ENCODE data around the gene OLFML3. TPM values are rescaled to one million over a fixed set of nuclear protein-coding genes. Genes with fewer than 3 reads are reported as not detected.
A peak's percentile ranks its signal among the peaks of the same experiment; 100 is the strongest.
"Not testable (repeated sequence)": the region's sequence is repeated elsewhere in the genome, so short reads cannot be mapped to it uniquely, and the experiment has no call there.

OLFML3 gene
- total RNA-seq, 1 donor from 2014 or later = 1.6 TPM

- TF ChIP-seq CTCF (IDR thresholded peaks at IDR 0.05; ENCODE audit: insufficient read depth, low read length, severe bottlenecking) = no peak
- Histone ChIP-seq H3K4me3 (ENCODE audit: low read depth, low read length) (no peak overlapping the region), H3K27me3 (ENCODE audit: control insufficient read depth, insufficient read depth, low read length) (no peaks in the 10 kb centered on the region), H3K36me3 (ENCODE audit: control insufficient read depth, insufficient read depth, low read length) (no peaks in the 10 kb centered on the region)
- DNase-seq (ENCODE audit: low read depth) (peak; percentile 56), FAIRE-seq (no peak)
Measured at GRCh38 chr1:114009393-114009792, 30.1 kb downstream of the OLFML3 start.

- no peak for DNase-seq (ENCODE audit: low read depth)
- no peak for FAIRE-seq
- Histone ChIP-seq H3K27me3 (ENCODE audit: control insufficient read depth, insufficient read depth, low read length) (no peaks in the 10 kb centered on the region), H3K4me3 (ENCODE audit: low read depth, low read length) (no peak overlapping the region), H3K36me3 (ENCODE audit: control insufficient read depth, insufficient read depth, low read length) (no peaks in the 10 kb centered on the region)
- TF ChIP-seq CTCF (IDR thresholded peaks at IDR 0.05; ENCODE audit: insufficient read depth, low read length, severe bottlenecking) = no peak
Measured at GRCh38 chr1:114010433-114011184, 31.3 kb downstream of the OLFML3 start.

GRCh38 chr1:114011796-114012195, 32.5 kb downstream of the OLFML3 start:
- no peak for TF ChIP-seq CTCF (IDR thresholded peaks at IDR 0.05; ENCODE audit: insufficient read depth, low read length, severe bottlenecking)
- Histone ChIP-seq H3K27me3 (ENCODE audit: control insufficient read depth, insufficient read depth, low read length) (no peaks in the 10 kb centered on the region), H3K4me3 (ENCODE audit: low read depth, low read length) (no peak overlapping the region), H3K36me3 (ENCODE audit: control insufficient read depth, insufficient read depth, low read length) (no peaks in the 10 kb centered on the region)
- DNase-seq (ENCODE audit: low read depth) (no peak), FAIRE-seq (no peak)

GRCh38 chr1:114015075-114015474, 35.8 kb downstream of the OLFML3 start:
- TF ChIP-seq CTCF (IDR thresholded peaks at IDR 0.05; ENCODE audit: insufficient read depth, low read length, severe bottlenecking) = no peak
- Histone ChIP-seq H3K4me3 (ENCODE audit: low read depth, low read length) (no peak overlapping the region), H3K36me3 (ENCODE audit: control insufficient read depth, insufficient read depth, low read length) (no peaks in the 10 kb centered on the region), H3K27me3 (ENCODE audit: control insufficient read depth, insufficient read depth, low read length) (no peaks in the 10 kb centered on the region)
- FAIRE-seq = no peak
- peak; percentile 84 for DNase-seq (ENCODE audit: low read depth)

GRCh38 chr1:114019724-114020123, 40.5 kb downstream of the OLFML3 start:
- not testable (repeated sequence) for FAIRE-seq; H3K36me3 ChIP-seq (ENCODE audit: control insufficient read depth, insufficient read depth, low read length); DNase-seq (ENCODE audit: low read depth); H3K27me3 ChIP-seq (ENCODE audit: control insufficient read depth, insufficient read depth, low read length); H3K4me3 ChIP-seq (ENCODE audit: low read depth, low read length)

- no peak for FAIRE-seq
- no peak for TF ChIP-seq CTCF (IDR thresholded peaks at IDR 0.05; ENCODE audit: insufficient read depth, low read length, severe bottlenecking)
Measured at GRCh38 chr1:114021665-114022099, 42.4 kb downstream of the OLFML3 start.

More at GRCh38 chr1:114021665-114022099, 42.4 kb downstream of the OLFML3 start:
- Histone ChIP-seq H3K36me3 (ENCODE audit: control insufficient read depth, insufficient read depth, low read length) (no peaks in the 10 kb centered on the region), H3K27me3 (ENCODE audit: control insufficient read depth, insufficient read depth, low read length) (no peaks in the 10 kb centered on the region), H3K4me3 (ENCODE audit: low read depth, low read length) (no peak overlapping the region)
- no peak for DNase-seq (ENCODE audit: low read depth)

Data from bronchial epithelial cell (primary cell).